Measurements from ENCODE around the gene SCARB1.

The SCARB1 gene

DNA sequence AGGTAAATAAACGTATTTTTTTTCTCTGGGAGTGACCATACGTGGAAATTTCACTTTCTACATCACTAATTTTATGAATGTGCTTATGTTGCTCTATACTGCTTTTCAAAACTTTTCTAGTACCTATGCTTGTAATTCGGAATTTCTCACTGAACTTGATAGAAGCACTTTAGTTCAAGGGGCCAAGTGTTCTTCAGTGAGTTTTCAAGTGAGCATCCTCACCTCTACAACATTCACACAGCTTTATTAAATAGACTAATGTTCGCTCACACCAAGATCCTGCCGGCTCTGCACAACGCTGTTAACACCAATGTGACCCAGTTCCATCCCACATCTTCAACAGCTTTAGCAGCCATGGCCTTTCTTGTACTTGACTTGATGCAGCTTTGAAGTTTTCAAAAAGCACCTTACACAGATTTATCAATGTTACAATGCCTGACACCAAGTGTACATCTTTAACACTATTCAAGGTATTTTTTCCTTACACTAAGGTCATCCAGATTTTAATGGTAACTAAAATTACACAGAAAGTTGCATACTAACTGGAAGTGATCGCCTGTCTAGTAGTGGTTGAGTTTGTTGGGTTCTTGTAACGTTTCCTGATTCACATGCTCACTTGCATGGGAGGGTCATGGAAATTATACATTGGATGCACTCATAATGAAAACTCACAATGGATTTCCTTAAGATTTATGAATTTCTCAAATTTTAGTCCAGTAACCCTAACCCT, 46.3 kb upstream of the SCARB1 start (continued):
- TF ChIP-seq OVOL3 (tag by site-specific recombination; IDR thresholded peaks at IDR 0.05) (no peak), ZNF76 (tag by site-specific recombination; IDR thresholded peaks at IDR 0.05; ENCODE audit: borderline replicate concordance, low read depth) (no peak), ZEB2 (tag by site-specific recombination; IDR thresholded peaks at IDR 0.05) (no peak), ZBTB17 (tag by site-specific recombination; IDR thresholded peaks at IDR 0.05) (no peak), PRDM1 (tag by site-specific recombination; IDR thresholded peaks at IDR 0.05) (no peak), BCL11B (tag by site-specific recombination; IDR thresholded peaks at IDR 0.05; ENCODE audit: low read depth) (no peak), TRIM28 (IDR thresholded peaks at IDR 0.05; ENCODE audit: borderline replicate concordance, low read length) (no peak), KLF8 (tag by site-specific recombination; IDR thresholded peaks at IDR 0.05) (no peak), ZNF394 (tag by site-specific recombination; IDR thresholded peaks at IDR 0.05; ENCODE audit: borderline replicate concordance) (0 out of 2 replicates have a peak, but pooled peaks have one; percentile 11), ZNF2 (tag by site-specific recombination; IDR thresholded peaks at IDR 0.05) (0 out of 2 replicates have a peak, but pooled peaks have one; percentile 14), ZNF830 (tag by site-specific recombination; IDR thresholded peaks at IDR 0.05; ENCODE audit: low read depth) (no peak), ZNF223 (tag by site-specific recombination; IDR thresholded peaks at IDR 0.05) (no peak), ZNF350 (tag by site-specific recombination; IDR thresholded peaks at IDR 0.05) (no peak), ZNF777 (tag by site-specific recombination; IDR thresholded peaks at IDR 0.05; ENCODE audit: borderline replicate concordance) (no peak)
- TF ChIP-seq, protein P1, sequence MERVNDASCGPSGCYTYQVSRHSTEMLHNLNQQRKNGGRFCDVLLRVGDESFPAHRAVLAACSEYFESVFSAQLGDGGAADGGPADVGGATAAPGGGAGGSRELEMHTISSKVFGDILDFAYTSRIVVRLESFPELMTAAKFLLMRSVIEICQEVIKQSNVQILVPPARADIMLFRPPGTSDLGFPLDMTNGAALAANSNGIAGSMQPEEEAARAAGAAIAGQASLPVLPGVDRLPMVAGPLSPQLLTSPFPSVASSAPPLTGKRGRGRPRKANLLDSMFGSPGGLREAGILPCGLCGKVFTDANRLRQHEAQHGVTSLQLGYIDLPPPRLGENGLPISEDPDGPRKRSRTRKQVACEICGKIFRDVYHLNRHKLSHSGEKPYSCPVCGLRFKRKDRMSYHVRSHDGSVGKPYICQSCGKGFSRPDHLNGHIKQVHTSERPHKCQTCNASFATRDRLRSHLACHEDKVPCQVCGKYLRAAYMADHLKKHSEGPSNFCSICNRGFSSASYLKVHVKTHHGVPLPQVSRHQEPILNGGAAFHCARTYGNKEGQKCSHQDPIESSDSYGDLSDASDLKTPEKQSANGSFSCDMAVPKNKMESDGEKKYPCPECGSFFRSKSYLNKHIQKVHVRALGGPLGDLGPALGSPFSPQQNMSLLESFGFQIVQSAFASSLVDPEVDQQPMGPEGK (tag by site-specific recombination; IDR thresholded peaks at IDR 0.05) = no peak
- TF ChIP-seq, protein P2, sequence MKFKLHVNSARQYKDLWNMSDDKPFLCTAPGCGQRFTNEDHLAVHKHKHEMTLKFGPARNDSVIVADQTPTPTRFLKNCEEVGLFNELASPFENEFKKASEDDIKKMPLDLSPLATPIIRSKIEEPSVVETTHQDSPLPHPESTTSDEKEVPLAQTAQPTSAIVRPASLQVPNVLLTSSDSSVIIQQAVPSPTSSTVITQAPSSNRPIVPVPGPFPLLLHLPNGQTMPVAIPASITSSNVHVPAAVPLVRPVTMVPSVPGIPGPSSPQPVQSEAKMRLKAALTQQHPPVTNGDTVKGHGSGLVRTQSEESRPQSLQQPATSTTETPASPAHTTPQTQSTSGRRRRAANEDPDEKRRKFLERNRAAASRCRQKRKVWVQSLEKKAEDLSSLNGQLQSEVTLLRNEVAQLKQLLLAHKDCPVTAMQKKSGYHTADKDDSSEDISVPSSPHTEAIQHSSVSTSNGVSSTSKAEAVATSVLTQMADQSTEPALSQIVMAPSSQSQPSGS (tag by site-specific recombination; IDR thresholded peaks at IDR 0.05; ENCODE audit: low read depth) = no peak
- TF ChIP-seq, protein P3, sequence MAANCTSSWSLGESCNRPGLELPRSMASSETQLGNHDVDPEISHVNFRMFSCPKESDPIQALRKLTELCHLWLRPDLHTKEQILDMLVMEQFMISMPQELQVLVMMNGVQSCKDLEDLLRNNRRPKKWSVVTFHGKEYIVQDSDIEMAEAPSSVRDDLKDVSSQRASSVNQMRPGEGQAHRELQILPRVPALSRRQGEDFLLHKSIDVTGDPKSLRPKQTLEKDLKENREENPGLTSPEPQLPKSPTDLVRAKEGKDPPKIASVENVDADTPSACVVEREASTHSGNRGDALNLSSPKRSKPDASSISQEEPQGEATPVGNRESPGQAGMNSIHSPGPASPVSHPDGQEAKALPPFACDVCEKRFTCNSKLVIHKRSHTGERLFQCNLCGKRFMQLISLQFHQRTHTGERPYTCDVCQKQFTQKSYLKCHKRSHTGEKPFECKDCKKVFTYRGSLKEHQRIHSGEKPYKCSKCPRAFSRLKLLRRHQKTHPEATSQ (tag by site-specific recombination; IDR thresholded peaks at IDR 0.05) = no peak

DNA sequence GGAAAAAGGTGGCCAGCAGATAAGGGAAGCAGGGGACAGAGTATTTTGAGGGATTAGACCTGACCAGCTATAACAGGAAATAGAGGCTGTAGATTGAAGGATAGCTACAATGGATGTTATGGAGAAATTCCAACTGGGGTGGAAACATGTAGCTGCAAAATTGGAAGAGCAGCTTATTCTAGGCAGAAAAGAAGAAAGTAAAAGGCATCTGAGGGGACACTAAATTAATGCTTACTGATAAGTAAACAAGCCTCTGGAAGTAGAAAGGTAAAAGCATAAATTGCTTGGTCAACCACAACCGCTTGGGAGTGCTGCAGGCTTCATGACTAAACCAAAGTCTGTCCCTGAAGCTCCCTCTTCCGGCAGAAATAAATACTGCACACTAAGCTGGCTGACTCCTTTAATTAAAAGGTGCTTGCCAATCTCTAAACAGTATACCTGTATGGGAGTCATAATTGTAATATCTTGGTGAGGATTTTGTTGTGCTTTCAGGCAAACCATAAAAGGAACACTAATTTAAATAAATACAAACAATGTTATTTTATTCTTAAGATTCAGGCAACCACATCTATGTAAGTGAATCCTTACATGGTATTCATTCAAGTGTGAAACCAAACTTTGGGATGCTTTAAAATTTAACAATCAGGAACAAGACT, 43.1 kb upstream of the SCARB1 start:
- Histone ChIP-seq H3K27ac (ENCODE audit: extremely low read depth, low read depth, low read length) (no peak overlapping the region), H3K36me3 (ENCODE audit: control insufficient read depth in 2 of 2, insufficient read depth in 1 of 2, low read length in 2 of 2) (peaks cover 7 to 12% of the 10 kb centered on the region in 2 experiments), H3K9me3 (ENCODE audit: control insufficient read depth, insufficient read depth, low read depth, low read length) (no peaks in the 10 kb centered on the region), H3K4me3 (ENCODE audit: low read depth, low read length) (no peak overlapping the region), H3K4me1 (ENCODE audit: control insufficient read depth, insufficient read depth, low read length) (peaks cover 7% of the 10 kb centered on the region)
- CTCF ChIA-PET = interaction anchor here (0.6 to 3.0 kb wide), 45 partner anchors 9 to 874 kb away, joined by 3 to 48 read pairs (median 4); no protein-coding TSS in a partner anchor
- POLR2A ChIA-PET = interaction anchor here (0.6 to 2.6 kb wide), 4 partner anchors 8 to 68 kb away, joined by 3 to 13 read pairs (median 7); partner anchors contain the start of gene UBC
- TF ChIP-seq ZNF549 (tag by site-specific recombination; IDR thresholded peaks at IDR 0.05) = no peak
- TF ChIP-seq, protein P4, sequence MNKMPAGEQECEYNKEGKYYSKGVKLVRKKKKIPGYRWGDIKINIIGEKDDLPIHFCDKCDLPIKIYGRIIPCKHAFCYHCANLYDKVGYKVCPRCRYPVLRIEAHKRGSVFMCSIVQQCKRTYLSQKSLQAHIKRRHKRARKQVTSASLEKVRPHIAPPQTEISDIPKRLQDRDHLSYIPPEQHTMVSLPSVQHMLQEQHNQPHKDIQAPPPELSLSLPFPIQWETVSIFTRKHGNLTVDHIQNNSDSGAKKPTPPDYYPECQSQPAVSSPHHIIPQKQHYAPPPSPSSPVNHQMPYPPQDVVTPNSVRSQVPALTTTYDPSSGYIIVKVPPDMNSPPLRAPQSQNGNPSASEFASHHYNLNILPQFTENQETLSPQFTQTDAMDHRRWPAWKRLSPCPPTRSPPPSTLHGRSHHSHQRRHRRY (tag by site-specific recombination; IDR thresholded peaks at IDR 0.05) = no peak
- no peak for TF ChIP-seq SCRT2 (tag by site-specific recombination; IDR thresholded peaks at IDR 0.05)
- TF ChIP-seq ZNF391 (tag by site-specific recombination; IDR thresholded peaks at IDR 0.05; ENCODE audit: borderline replicate concordance, low read depth) = no peak
- TF ChIP-seq OSR2 (tag by site-specific recombination; IDR thresholded peaks at IDR 0.05) = no peak
- TF ChIP-seq, protein P5, sequence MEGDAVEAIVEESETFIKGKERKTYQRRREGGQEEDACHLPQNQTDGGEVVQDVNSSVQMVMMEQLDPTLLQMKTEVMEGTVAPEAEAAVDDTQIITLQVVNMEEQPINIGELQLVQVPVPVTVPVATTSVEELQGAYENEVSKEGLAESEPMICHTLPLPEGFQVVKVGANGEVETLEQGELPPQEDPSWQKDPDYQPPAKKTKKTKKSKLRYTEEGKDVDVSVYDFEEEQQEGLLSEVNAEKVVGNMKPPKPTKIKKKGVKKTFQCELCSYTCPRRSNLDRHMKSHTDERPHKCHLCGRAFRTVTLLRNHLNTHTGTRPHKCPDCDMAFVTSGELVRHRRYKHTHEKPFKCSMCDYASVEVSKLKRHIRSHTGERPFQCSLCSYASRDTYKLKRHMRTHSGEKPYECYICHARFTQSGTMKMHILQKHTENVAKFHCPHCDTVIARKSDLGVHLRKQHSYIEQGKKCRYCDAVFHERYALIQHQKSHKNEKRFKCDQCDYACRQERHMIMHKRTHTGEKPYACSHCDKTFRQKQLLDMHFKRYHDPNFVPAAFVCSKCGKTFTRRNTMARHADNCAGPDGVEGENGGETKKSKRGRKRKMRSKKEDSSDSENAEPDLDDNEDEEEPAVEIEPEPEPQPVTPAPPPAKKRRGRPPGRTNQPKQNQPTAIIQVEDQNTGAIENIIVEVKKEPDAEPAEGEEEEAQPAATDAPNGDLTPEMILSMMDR (tag by site-specific recombination; IDR thresholded peaks at IDR 0.05) = peak; percentile 86
- TF ChIP-seq, protein P6, sequence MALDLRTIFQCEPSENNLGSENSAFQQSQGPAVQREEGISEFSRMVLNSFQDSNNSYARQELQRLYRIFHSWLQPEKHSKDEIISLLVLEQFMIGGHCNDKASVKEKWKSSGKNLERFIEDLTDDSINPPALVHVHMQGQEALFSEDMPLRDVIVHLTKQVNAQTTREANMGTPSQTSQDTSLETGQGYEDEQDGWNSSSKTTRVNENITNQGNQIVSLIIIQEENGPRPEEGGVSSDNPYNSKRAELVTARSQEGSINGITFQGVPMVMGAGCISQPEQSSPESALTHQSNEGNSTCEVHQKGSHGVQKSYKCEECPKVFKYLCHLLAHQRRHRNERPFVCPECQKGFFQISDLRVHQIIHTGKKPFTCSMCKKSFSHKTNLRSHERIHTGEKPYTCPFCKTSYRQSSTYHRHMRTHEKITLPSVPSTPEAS (tag by site-specific recombination; IDR thresholded peaks at IDR 0.05) = no peak
- no peak for TF ChIP-seq ZNF132 (tag by site-specific recombination; IDR thresholded peaks at IDR 0.05; ENCODE audit: borderline replicate concordance)
- TF ChIP-seq ZNF521 (tag by site-specific recombination; IDR thresholded peaks at IDR 0.05) = no peak
- TF ChIP-seq SETDB1 (IDR thresholded peaks at IDR 0.05; ENCODE audit: insufficient read length, low read length) = no peak
